ENCODE measurements around the gene CCNT1.

The CCNT1 gene

GRCh38 chr12:48716493-48717251 is at the start of gene CCNT1:
TSS of gene CCNT1 (minus strand) at chr12:48716707. CDS start at chr12:48716675, 32 bp downstream.
- peak; percentile 100 for DNase-seq (ENCODE audit: low spot score)
- TF ChIP-seq, protein P1, sequence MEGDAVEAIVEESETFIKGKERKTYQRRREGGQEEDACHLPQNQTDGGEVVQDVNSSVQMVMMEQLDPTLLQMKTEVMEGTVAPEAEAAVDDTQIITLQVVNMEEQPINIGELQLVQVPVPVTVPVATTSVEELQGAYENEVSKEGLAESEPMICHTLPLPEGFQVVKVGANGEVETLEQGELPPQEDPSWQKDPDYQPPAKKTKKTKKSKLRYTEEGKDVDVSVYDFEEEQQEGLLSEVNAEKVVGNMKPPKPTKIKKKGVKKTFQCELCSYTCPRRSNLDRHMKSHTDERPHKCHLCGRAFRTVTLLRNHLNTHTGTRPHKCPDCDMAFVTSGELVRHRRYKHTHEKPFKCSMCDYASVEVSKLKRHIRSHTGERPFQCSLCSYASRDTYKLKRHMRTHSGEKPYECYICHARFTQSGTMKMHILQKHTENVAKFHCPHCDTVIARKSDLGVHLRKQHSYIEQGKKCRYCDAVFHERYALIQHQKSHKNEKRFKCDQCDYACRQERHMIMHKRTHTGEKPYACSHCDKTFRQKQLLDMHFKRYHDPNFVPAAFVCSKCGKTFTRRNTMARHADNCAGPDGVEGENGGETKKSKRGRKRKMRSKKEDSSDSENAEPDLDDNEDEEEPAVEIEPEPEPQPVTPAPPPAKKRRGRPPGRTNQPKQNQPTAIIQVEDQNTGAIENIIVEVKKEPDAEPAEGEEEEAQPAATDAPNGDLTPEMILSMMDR (IDR thresholded peaks at IDR 0.05): no peak
- H3K4me3 ChIP-seq: peak within 1 kb of the TSS; percentile 87
- H3K27ac ChIP-seq: peak within 1 kb of the TSS; percentile 97

DNA sequence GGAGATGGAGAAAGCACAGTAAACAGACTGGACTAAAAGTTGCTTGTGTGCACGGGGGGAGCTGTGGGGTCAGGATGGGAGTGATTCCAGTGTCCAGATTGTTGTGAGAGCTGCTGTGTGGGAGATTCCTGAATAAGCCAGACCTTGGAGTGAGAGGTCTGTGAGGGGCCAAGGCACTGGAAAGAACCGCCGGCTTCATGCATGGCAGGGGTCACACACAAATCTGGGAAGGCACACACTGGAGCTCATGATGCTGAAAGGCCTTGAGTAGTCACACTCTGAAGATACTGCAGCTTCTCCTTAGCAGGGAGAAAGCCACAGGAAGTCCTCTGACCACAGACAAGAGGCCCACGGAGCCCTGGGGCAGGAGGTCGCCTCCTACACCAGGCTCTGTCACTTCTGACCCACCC is 49.3 kb upstream of the CCNT1 start:
- peak overlapping the region in 1 of 2 donors; percentile 77 for H3K27ac ChIP-seq
- TF ChIP-seq, protein P1 (IDR thresholded peaks at IDR 0.05): no peak
- H3K4me3 ChIP-seq: no peak overlapping the region
- DNase-seq (ENCODE audit: low spot score): no peak

GRCh38 chr12:48764521-48764920 is 48.0 kb upstream of the CCNT1 start:
- no peak overlapping the region for H3K4me3 ChIP-seq
- H3K27ac ChIP-seq: no peak overlapping the region
- no peak for DNase-seq (ENCODE audit: low spot score)
- TF ChIP-seq, protein P1 (IDR thresholded peaks at IDR 0.05): no peak

DNA sequence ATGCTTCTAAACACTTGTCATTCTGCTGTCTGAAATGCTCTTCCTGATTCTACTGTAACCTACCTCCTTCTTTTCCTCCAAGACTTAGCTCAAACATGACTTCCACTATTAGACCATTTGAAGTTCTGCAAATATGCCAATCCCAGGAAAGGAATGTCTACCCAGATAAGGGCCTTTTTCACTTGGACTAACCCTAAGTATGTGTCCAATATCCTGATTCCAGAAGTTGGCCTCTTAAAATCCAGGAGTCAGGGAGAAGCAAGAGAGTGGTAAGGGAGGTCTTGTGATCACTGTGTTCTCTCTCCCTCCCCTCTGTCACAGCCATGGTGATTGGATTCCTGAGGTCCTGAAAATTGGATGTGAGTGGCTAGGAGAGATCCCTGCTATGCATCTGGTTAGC is 42.2 kb upstream of the CCNT1 start:
- Histone ChIP-seq H3K4me3 (no peak overlapping the region), H3K27ac (peak overlapping the region in 1 of 2 donors; percentile 40)
- DNase-seq (ENCODE audit: low spot score): no peak
- TF ChIP-seq, protein P1 (IDR thresholded peaks at IDR 0.05): no peak

GRCh38 chr12:48758186-48758585 is 41.7 kb upstream of the CCNT1 start:
- DNase-seq (ENCODE audit: low spot score): no peak
- Histone ChIP-seq H3K27ac (peak overlapping the region in 1 of 2 donors; percentile 40), H3K4me3 (no peak overlapping the region)
- TF ChIP-seq, protein P1 (IDR thresholded peaks at IDR 0.05): no peak

DNA sequence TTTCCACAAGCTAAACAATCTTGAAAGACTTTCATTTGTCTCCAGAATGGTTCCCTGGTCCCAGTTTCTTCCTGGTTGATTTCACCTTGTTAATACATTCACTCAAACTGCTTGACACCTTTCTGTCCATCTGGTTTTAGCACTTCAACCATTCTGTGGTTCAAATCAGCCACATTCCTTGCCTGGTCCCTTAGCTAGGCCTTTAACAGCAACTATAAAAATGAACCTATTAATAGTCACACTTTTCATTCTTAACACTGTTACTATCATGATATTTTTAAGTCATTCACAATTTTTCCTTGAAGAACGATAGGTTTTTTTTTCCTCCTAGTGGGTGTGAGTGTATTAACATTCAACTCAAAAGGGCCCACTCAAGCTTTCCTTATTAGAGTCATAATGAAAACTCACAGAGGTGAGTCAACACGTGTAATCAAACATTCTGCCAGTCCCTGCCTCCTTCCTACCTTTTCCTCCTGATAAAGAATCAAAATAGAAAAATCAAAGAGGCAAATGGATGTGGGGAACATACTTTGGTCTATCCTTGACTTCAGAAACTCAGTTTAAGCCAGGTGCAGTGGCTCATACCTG is 34.4 kb upstream of the CCNT1 start:
- no peak overlapping the region for H3K4me3 ChIP-seq
- no peak overlapping the region for H3K27ac ChIP-seq
- no peak for DNase-seq (ENCODE audit: low spot score)
- TF ChIP-seq, protein P1 (IDR thresholded peaks at IDR 0.05): no peak

DNA sequence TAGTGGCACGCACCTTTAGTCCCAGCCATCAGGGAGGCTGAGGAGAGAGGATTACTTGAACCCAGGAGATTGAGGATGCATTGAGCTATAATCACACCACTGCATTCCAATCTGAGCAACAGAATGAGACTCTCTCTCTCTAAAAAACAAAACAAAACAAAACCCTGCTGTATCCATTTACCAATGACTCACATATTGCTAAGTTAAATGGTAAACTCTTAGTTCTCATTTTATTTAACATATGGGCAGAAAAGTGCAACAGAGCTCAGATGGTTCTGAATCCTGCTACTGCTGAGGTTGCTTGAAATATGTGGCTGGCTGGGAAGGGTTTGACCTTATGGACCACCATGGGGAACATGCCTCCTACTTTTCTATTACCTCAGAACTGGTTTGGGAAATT is 33.7 kb upstream of the CCNT1 start:
- Histone ChIP-seq H3K4me3 (no peak overlapping the region), H3K27ac (no peak overlapping the region)
- no peak for DNase-seq (ENCODE audit: low spot score)
- TF ChIP-seq, protein P1 (IDR thresholded peaks at IDR 0.05): no peak
